ENCODE data around the gene FXYD5. TPM values are rescaled to one million over a fixed set of nuclear protein-coding genes. Genes with fewer than 3 reads are reported as not detected.

Gene FXYD5
- total RNA-seq, 2 donors from 2014 or later: 14.9 to 18.3 TPM

- intact Hi-C loops (cut with DNase I, micrococcal nuclease): no loop called here
- no peak for ATAC-seq
Observed at GRCh38 chr19:35199481-35199880, 44.9 kb downstream of the FXYD5 start.

GRCh38 chr19:35202722-35203688 lies 48.5 kb downstream of the FXYD5 start:
- ATAC-seq: no peak

More at GRCh38 chr19:35199481-35199880, 44.9 kb downstream of the FXYD5 start:
- DNase-seq: no peak

GRCh38 chr19:35204799-35205732 lies 50.5 kb downstream of the FXYD5 start:
- ATAC-seq (peak; percentile 50), DNase-seq (peak; percentile 47 to 54)
- intact Hi-C loops (cut with DNase I, micrococcal nuclease): no loop called here

More at GRCh38 chr19:35202722-35203688, 48.5 kb downstream of the FXYD5 start:
- no peak for DNase-seq
- intact Hi-C loops (cut with DNase I, micrococcal nuclease): no loop called here

GRCh38 chr19:35205733-35206323 lies 51.3 kb downstream of the FXYD5 start:
- intact Hi-C loops (cut with DNase I, micrococcal nuclease): no loop called here
- ATAC-seq: no peak
- DNase-seq: no peak

- no peak for DNase-seq
- peak; percentile 65 for ATAC-seq
- intact Hi-C loops (cut with DNase I, micrococcal nuclease): no loop called here
Observed at GRCh38 chr19:35206379-35206778, 51.8 kb downstream of the FXYD5 start.

- no peak for DNase-seq
- ATAC-seq: no peak
- intact Hi-C loops (cut with DNase I, micrococcal nuclease): no loop called here
Observed at GRCh38 chr19:35206855-35207254, 52.3 kb downstream of the FXYD5 start.

- intact Hi-C loops (cut with DNase I, micrococcal nuclease): no loop called here
- ATAC-seq (no peak), DNase-seq (no peak)
Observed at GRCh38 chr19:35207391-35207871, 52.9 kb downstream of the FXYD5 start.

- ATAC-seq: no peak
- intact Hi-C loops (cut with DNase I, micrococcal nuclease): no loop called here
- DNase-seq: no peak
Observed at GRCh38 chr19:35208121-35208520, 53.6 kb downstream of the FXYD5 start.

GRCh38 chr19:35209646-35210045 lies 55.1 kb downstream of the FXYD5 start:
- DNase-seq (no peak), ATAC-seq (no peak)
- intact Hi-C loops (cut with DNase I, micrococcal nuclease): no loop called here

GRCh38 chr19:35211545-35212230 lies 57.2 kb downstream of the FXYD5 start:
- peak; percentile 54 to 55 for DNase-seq
- ATAC-seq: no peak
- intact Hi-C loops (cut with DNase I, micrococcal nuclease): no loop called here

GRCh38 chr19:35212241-35212640 lies 57.7 kb downstream of the FXYD5 start:
- no peak for DNase-seq
- intact Hi-C loops (cut with DNase I, micrococcal nuclease): no loop called here
- no peak for ATAC-seq

- ATAC-seq (peak; percentile 89), DNase-seq (peak; percentile 76 to 82)
- intact Hi-C loops (cut with DNase I, micrococcal nuclease): no loop called here
Observed at GRCh38 chr19:35213663-35214632, 59.4 kb downstream of the FXYD5 start.

GRCh38 chr19:35214766-35215422 lies 60.4 kb downstream of the FXYD5 start:
- intact Hi-C loops (cut with DNase I, micrococcal nuclease): no loop called here
- ATAC-seq (no peak), DNase-seq (no peak)

- DNase-seq (no peak), ATAC-seq (no peak)
- intact Hi-C loops (cut with DNase I, micrococcal nuclease): no loop called here
Observed at GRCh38 chr19:35216016-35216832, 61.7 kb downstream of the FXYD5 start.

GRCh38 chr19:35216833-35217648 lies 62.5 kb downstream of the FXYD5 start:
- intact Hi-C loops (cut with DNase I, micrococcal nuclease): no loop called here
- ATAC-seq (peak; percentile 25), DNase-seq (peak; percentile 38)

Data from left colon (tissue), 2 donors.